NT2/D1 (cell line): Measurements from ENCODE around the gene GGT6.

Experiments used
- DNase-seq: peaks from one replicate; pipeline ENCODE4 v3.0.0-alpha.2; 2011; ENCODE audit warnings: low read depth, low spot score
- H3K27me3 ChIP-seq: 2 replicates; pipeline ENCODE4 v1.6.0; 2011; ENCODE audit warnings: mild to moderate bottlenecking; ENCODE audit not compliant: insufficient read length, insufficient read depth
- H3K36me3 ChIP-seq: 2 replicates; pipeline ENCODE4 v1.6.1; 2011; ENCODE audit warnings: mild to moderate bottlenecking, low read length, mixed read lengths; ENCODE audit not compliant: insufficient read depth, insufficient read length
- H3K4me1 ChIP-seq: 2 replicates; pipeline ENCODE4 v1.5.1; 2011; ENCODE audit not compliant: insufficient read depth, insufficient read length
- H3K4me3 ChIP-seq: 2 replicates; pipeline ENCODE4 v1.5.1; 2011; ENCODE audit warnings: low read depth; ENCODE audit not compliant: insufficient read length
- H3K9ac ChIP-seq: 2 replicates; pipeline ENCODE4 v1.6.0; 2011; ENCODE audit warnings: low read depth; ENCODE audit not compliant: insufficient read length
- H3K9me3 ChIP-seq: 2 replicates; pipeline ENCODE4 v1.5.1; 2011; ENCODE audit warnings: mild to moderate bottlenecking, low read length; ENCODE audit not compliant: insufficient read depth
- SUZ12 ChIP-seq: IDR thresholded peaks from 2 replicates; pipeline ENCODE4 v1.6.1; 2011; ENCODE audit not compliant: insufficient read length, insufficient read depth; ENCODE audit errors: extremely low read depth
- YY1 ChIP-seq: IDR thresholded peaks from 2 replicates; pipeline ENCODE4 v1.6.1; 2011; ENCODE audit not compliant: insufficient read length, insufficient read depth
- ZNF274 ChIP-seq: IDR thresholded peaks from 2 replicates; pipeline ENCODE4 v1.6.1; 2011; ENCODE audit warnings: mild to moderate bottlenecking, low read depth, low read length

The GGT6 gene

GRCh38 chr17:4559139-4559791 is 1.1 kb downstream of the GGT6 start:
- Histone ChIP-seq H3K36me3 (peaks cover 3% of the 10 kb centered on the region), H3K27me3 (no peaks in the 10 kb centered on the region), H3K9ac (no peak overlapping the region), H3K9me3 (no peaks in the 10 kb centered on the region), H3K4me3 (no peak overlapping the region), H3K4me1 (peaks cover 3% of the 10 kb centered on the region)
- TF ChIP-seq SUZ12 (no peak), ZNF274 (no peak), YY1 (no peak)
- no peak for DNase-seq

GRCh38 chr17:4558347-4558971 is 1.9 kb downstream of the GGT6 start:
- Histone ChIP-seq H3K36me3 (peaks cover 11% of the 10 kb centered on the region), H3K4me3 (no peak overlapping the region), H3K27me3 (no peaks in the 10 kb centered on the region), H3K4me1 (peaks cover 6% of the 10 kb centered on the region), H3K9me3 (no peaks in the 10 kb centered on the region), H3K9ac (no peak overlapping the region)
- no peak for DNase-seq
- no peak for TF ChIP-seq YY1
- TF ChIP-seq ZNF274 = no peak
- TF ChIP-seq SUZ12 = no peak

DNA sequence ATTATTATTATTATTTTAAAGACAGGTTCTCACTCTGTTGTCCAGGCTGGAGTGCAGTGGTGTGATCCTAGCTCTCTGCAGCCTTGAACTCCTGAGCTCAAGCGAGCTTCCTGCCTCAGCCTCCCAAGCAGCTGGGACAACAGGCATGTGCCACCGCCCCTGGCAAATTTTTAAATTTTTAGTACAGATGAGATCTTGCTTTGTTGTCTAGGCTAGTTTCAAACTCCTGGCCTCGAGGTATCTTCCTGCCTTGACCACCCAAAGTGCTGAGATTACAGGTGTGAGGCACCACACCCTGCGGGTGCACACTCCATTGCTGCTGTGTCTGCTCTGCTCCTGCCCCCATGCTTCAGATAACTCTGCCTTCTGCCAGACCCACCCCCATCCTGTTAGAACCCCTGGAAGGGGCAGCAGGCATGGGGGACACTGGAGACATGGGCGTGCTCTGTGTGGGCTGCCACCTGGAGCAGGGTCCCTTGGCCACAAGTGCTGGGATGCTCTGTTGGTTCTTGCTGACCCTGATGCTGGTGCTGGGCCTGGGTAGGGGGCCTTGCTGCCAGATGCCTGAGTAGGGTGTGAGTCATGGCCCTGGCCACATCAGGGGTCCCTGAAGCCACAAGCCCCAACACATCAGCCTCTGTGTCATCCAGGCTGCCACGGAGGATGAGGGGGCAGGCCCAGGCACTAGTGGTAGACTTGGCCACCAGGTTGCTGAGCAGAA is 2.6 kb downstream of the GGT6 start:
- DNase-seq = no peak
- Histone ChIP-seq H3K4me1 (peaks cover 9% of the 10 kb centered on the region), H3K4me3 (no peak overlapping the region), H3K9me3 (no peaks in the 10 kb centered on the region), H3K36me3 (peaks cover 16% of the 10 kb centered on the region), H3K27me3 (no peaks in the 10 kb centered on the region), H3K9ac (no peak overlapping the region)
- no peak for TF ChIP-seq YY1
- TF ChIP-seq ZNF274 = no peak
- TF ChIP-seq SUZ12 = no peak

DNA sequence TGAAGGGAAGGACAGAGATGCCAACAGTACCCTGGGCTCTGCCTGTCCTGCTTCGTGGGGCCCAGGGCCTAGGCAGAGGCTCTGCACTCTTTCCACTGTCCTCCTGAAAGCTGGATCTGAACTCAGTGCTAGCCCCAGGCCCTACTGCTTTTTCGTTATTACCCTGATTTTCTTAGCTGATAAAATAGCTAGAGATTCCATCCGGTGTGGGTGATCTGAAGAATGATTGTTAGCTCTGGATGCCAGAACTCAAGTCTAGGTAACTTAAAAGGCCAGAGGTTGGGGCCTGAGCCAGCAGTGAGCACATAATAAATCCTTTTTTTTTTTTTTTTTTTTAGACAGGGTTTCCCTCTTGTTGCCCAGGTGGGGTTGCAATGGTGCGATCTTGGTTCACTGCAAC is 3.4 kb downstream of the GGT6 start:
- H3K36me3 ChIP-seq = peaks cover 24% of the 10 kb centered on the region
- H3K9ac ChIP-seq = no peak overlapping the region
- TF ChIP-seq YY1 (no peak), SUZ12 (no peak), ZNF274 (no peak)
- DNase-seq = no peak
- no peak overlapping the region for H3K4me3 ChIP-seq
- peaks cover 9% of the 10 kb centered on the region for H3K4me1 ChIP-seq
- H3K9me3 ChIP-seq = no peaks in the 10 kb centered on the region
- H3K27me3 ChIP-seq = no peaks in the 10 kb centered on the region

DNA sequence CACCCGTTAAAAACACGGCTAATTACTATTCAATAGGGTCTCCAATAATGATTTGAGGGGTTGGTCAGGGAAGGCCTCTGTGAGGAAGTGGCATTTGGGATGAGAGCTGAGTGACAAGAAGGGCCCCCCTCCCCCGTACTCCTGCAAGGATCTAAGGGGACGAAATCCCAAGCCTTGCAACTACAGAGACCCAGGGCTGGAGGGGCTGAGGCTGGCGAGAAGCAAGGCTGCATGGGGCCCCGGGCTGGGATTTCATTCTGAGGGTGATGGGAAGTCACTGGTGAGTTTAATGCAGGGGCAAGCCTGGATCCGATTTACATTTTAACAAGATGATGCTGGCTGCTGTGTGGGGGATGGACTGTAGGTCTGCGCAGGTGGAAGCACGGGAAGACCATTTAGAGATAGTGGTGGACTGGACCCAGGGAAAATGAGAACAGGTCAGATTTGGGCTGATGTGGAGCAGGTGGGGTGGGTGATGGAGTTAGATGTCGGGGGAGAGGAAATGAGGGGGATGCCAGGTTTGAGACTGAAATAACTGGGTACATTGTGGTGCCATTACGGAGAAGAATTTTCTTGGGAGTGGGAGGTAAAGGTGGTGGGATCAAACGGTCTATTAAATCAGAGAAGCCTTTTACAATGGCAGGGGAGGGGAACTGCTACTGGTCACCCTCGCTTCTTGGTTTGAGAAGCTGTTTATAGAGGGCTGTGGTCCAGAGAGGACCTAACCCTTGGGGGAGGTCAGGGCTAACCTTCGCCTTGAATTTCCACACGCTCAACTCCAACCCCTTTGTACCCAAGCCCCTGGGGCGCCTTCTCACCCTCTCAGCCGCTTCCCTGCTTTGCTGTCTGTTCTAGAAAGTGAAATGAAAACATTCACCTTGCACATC is 4.3 kb downstream of the GGT6 start:
- Histone ChIP-seq H3K4me1 (peaks cover 13% of the 10 kb centered on the region), H3K9ac (peak overlapping the region; percentile 82), H3K4me3 (peak overlapping the region; percentile 79), H3K36me3 (peaks cover 31% of the 10 kb centered on the region), H3K27me3 (no peaks in the 10 kb centered on the region), H3K9me3 (no peaks in the 10 kb centered on the region)
- TF ChIP-seq YY1 (no peak), ZNF274 (no peak), SUZ12 (no peak)
- no peak for DNase-seq

- no peak for TF ChIP-seq ZNF274
- TF ChIP-seq YY1 = no peak
- TF ChIP-seq SUZ12 = no peak
- Histone ChIP-seq H3K9ac (peak within 1 kb of the TSS; percentile 84), H3K36me3 (peaks cover 41% of the 10 kb centered on the region), H3K4me3 (peak within 1 kb of the TSS; percentile 79), H3K9me3 (no peaks in the 10 kb centered on the region), H3K27me3 (no peaks in the 10 kb centered on the region), H3K4me1 (peaks cover 13% of the 10 kb centered on the region)
- peak; percentile 86 for DNase-seq
These were observed 5.2 kb downstream of the GGT6 start, which contains the start of gene MYBBP1A for GRCh38 chr17:4554997-4555799. TSS of gene MYBBP1A (minus strand) at chr17:4555384. CDS start at chr17:4555324, 60 bp downstream.
